Esophagus muscularis mucosa (tissue), 4 donors: ENCODE data around the gene MBD6. TPM values are rescaled to one million over a fixed set of nuclear protein-coding genes. Genes with fewer than 3 reads are reported as not detected.
"Not testable (repeated sequence)": the region's sequence is repeated elsewhere in the genome, so short reads cannot be mapped to it uniquely, and the experiment has no call there.

ENCODE experiments used
- DNase-seq: peaks from one replicate; pipeline ENCODE4 v3.0.0-alpha.2; 2017; ENCODE audit errors: extremely low spot score
- H3K27ac ChIP-seq, 4 donors: fragments of 200-600 bp; sonication (generic); replicated peaks in 1 of 4; 1 replicate in 3 of 4; 2 replicates in 1 of 4; pipeline ENCODE4 v1.5.1; 2016 to 2019; ENCODE audit warnings: mild to moderate bottlenecking in 1 of 4
- H3K27me3 ChIP-seq, 4 donors: fragments of 200-600 bp; sonication (generic); one replicate each; pipeline versions ENCODE4 v1.5.1 to v1.6.0; 2016 to 2019
- H3K36me3 ChIP-seq, 4 donors: fragments of 200-600 bp; sonication (generic); one replicate each; pipeline ENCODE4 v1.5.1; 2016 to 2019
- H3K4me1 ChIP-seq, 4 donors: fragments of 200-600 bp; sonication (generic); one replicate each; pipeline ENCODE4 v1.5.1; 2016 to 2019
- H3K4me3 ChIP-seq, 4 donors: fragments of 200-600 bp; sonication (generic); 1 replicate in 2 of 4; 2 replicates in 2 of 4; pipeline ENCODE4 v1.5.1; 2016 to 2019; ENCODE audit warnings: mild to moderate bottlenecking in 4 of 4, moderate library complexity in 1 of 4
- H3K9me3 ChIP-seq, 4 donors: fragments of 200-600 bp; sonication (generic); 1 replicate in 3 of 4; 2 replicates in 1 of 4; pipeline ENCODE4 v1.5.1; 2016 to 2019
- CTCF ChIP-seq, 3 experiments: fragments of 200-600 bp in 2 of 3; fragments of 450-650 bp in 1 of 3; sonication (generic) in 2 of 3; IDR thresholded peaks; one replicate each; pipeline ENCODE4 v1.5.1; 2017 to 2019; ENCODE audit warnings: antibody characterized with exemption in 3 of 3, mild to moderate bottlenecking in 2 of 3, moderate library complexity in 1 of 3
- EP300 ChIP-seq: sonication (generic); formaldehyde crosslinking; IDR thresholded peaks from one replicate; pipeline ENCODE4 v1.6.1; 2017; ENCODE audit warnings: antibody characterized with exemption
- POLR2A ChIP-seq: fragments of 450-650 bp; IDR thresholded peaks from one replicate; pipeline ENCODE4 v1.6.1; 2017; ENCODE audit warnings: antibody characterized with exemption, moderate library complexity, mild to moderate bottlenecking, low read depth
- POLR2AphosphoS5 ChIP-seq, 2 donors: sonication (generic); formaldehyde crosslinking; IDR thresholded peaks; one replicate each; pipeline ENCODE4 v1.6.1; 2017; ENCODE audit warnings: antibody characterized with exemption in 2 of 2
- WGBS: methylation state at CpG from one replicate; pipeline ENCODE4 v1.1.5; 2018; 5-methylcytosine and 5-hydroxymethylcytosine counted together
- intact Hi-C: fragments of 100-400 bp; cut with DNase I; formaldehyde crosslinking; loops from one replicate; pipeline ENCODE4 v1.15.1; 2023
- total RNA-seq, 4 donors: library from RNA; depleted of rRNA; stranded (reverse); fragments of >200 nt; gene quantifications; one replicate each; pipeline versions ENCODE4 v1.1.0 to v1.2.1, GENCODE V29; 2016

MBD6 gene
- total RNA-seq, 4 donors from 2014 or later = 13.8 to 19.9 (median 16.9) TPM

DNA sequence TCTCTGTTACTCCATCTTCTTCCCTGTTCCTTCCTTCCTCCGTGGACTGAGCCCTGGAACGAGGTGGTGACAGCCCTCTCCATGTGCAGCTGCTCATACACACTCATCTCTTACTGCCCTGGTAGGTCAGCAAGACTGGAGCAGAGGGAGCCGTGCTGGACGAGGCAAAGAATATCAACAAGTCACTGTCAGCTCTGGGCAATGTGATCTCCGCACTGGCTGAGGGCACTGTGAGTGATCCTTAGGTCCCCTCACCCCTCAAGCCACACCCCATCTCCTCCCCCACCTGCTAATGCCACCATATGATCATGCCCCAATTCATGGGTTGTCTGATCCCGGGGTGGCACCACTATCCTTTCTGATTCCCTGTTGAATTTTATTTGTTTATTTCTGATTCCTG, 46.2 kb downstream of the MBD6 start:
- H3K27ac ChIP-seq = no peak overlapping the region
- no peak for DNase-seq
- peaks cover 0 to 27% (median 7%) of the 10 kb centered on the region in 4 donors for H3K36me3 ChIP-seq
- no peak overlapping the region for H3K4me3 ChIP-seq
- 81% methylated on average over 6 of the region's 6 CpGs for WGBS
- TF ChIP-seq EP300 = no peak
- TF ChIP-seq POLR2AphosphoS5 (IDR thresholded peaks at IDR 0.05) = no peak
- TF ChIP-seq POLR2A = no peak
- TF ChIP-seq CTCF (IDR thresholded peaks at IDR 0.05) = no peak
- peaks cover 0 to 8% (median 3%) of the 10 kb centered on the region in 4 donors for H3K27me3 ChIP-seq
- H3K9me3 ChIP-seq = no peaks in the 10 kb centered on the region
- no peaks in the 10 kb centered on the region for H3K4me1 ChIP-seq
- intact Hi-C loops = no loop called here

- no peaks in the 10 kb centered on the region for H3K9me3 ChIP-seq
- WGBS = 87% methylated on average over 18 of the region's 18 CpGs
- TF ChIP-seq POLR2AphosphoS5 (IDR thresholded peaks at IDR 0.05) (no peak), CTCF (IDR thresholded peaks at IDR 0.05) (no peak), POLR2A (no peak), EP300 (no peak)
- no peak overlapping the region for H3K27ac ChIP-seq
- peaks cover 0 to 27% (median 6%) of the 10 kb centered on the region in 4 donors for H3K36me3 ChIP-seq
- no peaks in the 10 kb centered on the region for H3K4me1 ChIP-seq
- no peak for DNase-seq
- intact Hi-C loops = no loop called here
- no peak overlapping the region for H3K4me3 ChIP-seq
- H3K27me3 ChIP-seq = peaks cover 0 to 8% (median 3%) of the 10 kb centered on the region in 4 donors
Observed at GRCh38 chr12:57569858-57570257, 47.2 kb downstream of the MBD6 start.

- H3K27me3 ChIP-seq, H3K27ac ChIP-seq, DNase-seq, H3K9me3 ChIP-seq, intact Hi-C loops, H3K4me1 ChIP-seq, H3K4me3 ChIP-seq: not testable (repeated sequence)
- peaks cover 0 to 29% (median 8%) of the 10 kb centered on the region in 4 donors for H3K36me3 ChIP-seq
- WGBS = 86% methylated on average over 13 of the region's 13 CpGs
Observed at GRCh38 chr12:57570438-57570837, 47.8 kb downstream of the MBD6 start.

DNA sequence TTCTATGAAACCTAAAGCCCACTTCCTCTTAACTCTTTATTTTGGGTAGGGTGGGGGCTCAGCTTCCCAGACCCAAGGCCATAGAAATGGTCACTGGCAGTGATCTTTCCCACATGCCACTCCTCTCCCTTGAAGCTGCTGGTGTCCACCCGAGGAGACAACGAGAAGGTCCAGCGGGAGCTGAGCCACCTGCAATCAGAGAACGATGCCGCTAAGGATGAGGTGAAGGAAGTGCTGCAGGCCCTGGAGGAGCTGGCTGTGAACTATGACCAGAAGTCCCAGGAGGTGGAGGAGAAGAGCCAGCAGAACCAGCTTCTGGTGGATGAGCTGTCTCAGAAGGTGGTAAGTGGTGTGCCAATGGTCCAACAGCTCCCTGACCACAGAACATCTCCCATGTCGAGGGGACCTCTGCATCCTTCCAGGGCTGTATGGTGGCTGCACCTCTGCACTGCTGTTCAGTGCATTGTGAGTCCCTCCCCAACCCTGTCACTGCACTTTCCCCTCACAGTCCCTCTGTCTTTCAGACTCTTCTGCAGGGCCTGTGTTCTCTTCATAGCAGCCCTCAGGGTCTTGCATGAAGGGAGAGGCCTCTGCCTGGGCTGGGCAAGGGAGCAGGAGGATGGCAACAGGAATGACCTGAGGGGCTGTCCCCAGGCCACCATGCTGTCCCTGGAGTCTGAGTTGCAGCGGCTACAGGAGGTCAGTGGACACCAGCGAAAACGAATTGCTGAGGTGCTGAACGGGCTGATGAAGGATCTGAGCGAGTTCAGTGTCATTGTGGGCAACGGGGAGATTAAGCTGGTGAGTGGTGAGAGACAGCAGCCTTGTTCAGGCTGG, 49.5 kb downstream of the MBD6 start:
- TF ChIP-seq CTCF (IDR thresholded peaks at IDR 0.05) = no peak
- WGBS = 93% methylated on average over 12 of the region's 12 CpGs
- H3K4me1 ChIP-seq = no peaks in the 10 kb centered on the region
- DNase-seq = no peak
- no peak overlapping the region for H3K4me3 ChIP-seq
- H3K27ac ChIP-seq = no peak overlapping the region
- intact Hi-C loops = no loop called here
- H3K9me3 ChIP-seq = no peaks in the 10 kb centered on the region
- peaks cover 0 to 37% (median 8%) of the 10 kb centered on the region in 4 donors for H3K36me3 ChIP-seq
- peaks cover 0 to 7% (median 0%) of the 10 kb centered on the region in 4 donors for H3K27me3 ChIP-seq

- DNase-seq = no peak
- Histone ChIP-seq H3K36me3 (peaks cover 0 to 37% (median 5%) of the 10 kb centered on the region in 4 donors), H3K27me3 (no peaks in the 10 kb centered on the region), H3K27ac (no peak overlapping the region), H3K9me3 (no peaks in the 10 kb centered on the region), H3K4me1 (no peaks in the 10 kb centered on the region), H3K4me3 (no peak overlapping the region)
- TF ChIP-seq POLR2AphosphoS5 (IDR thresholded peaks at IDR 0.05) (no peak), CTCF (IDR thresholded peaks at IDR 0.05) (no peak), EP300 (no peak), POLR2A (no peak)
- WGBS = 94% methylated on average over 10 of the region's 10 CpGs
- intact Hi-C loops = no loop called here
Observed at GRCh38 chr12:57574795-57575194, 52.2 kb downstream of the MBD6 start.
